ENCODE measurements around the gene MCMBP.
A peak's percentile ranks its signal among the peaks of the same experiment; 100 is the strongest.

MCMBP gene

GRCh38 chr10:119862524-119862923 is 10.1 kb downstream of the MCMBP start:
- ChIA-PET CTCF (interaction anchor here (1.0 to 18.3 kb wide), 4 partner anchors 9 to 252 kb away, joined by 3 to 664 read pairs (median 109); partner anchors contain the start of gene MCMBP), POLR2A (no interaction called here)

DNA sequence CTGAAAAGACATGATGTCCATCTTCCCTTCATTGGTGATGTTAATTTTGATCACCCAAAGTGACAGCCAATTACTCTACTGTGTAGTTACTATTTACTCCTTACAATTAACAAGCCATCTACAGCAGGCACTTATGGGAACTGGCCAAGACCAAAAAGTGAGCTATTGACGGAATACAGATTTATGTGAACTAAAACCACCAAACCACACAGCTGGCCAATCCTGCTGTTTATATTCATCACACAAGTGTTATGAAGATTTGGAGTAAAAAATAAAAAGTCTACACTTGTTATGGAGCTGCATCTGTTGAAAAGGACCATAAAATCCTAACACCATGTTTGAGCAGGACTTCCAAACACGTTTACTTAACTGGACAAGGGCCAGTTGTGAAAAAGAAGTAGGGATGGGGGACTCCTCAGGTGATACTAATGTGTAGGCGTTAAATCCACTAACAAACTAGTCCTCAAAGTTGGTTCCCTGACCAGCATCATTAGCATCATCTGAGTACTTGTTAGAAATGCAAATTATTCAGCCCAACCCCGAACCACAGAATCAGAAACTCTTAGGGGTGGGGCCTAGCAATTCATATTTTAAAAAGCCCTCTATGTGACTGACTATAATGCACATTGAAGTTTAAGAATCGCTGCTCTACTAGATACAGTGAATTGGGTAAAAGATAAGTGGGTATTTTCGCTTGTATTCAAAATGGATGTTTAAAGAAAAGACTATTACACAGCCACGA is 11.6 kb downstream of the MCMBP start:
- CTCF ChIA-PET = interaction anchor here (1.2 to 18.3 kb wide), 10 partner anchors 11 to 252 kb away, joined by 4 to 664 read pairs (median 33); partner anchors contain the start of genes INPP5F and MCMBP
- H3K4me3 ChIP-seq (ENCODE audit: low read depth, low read length) = no peak overlapping the region
- TF ChIP-seq CTCF (IDR thresholded peaks at IDR 0.05; ENCODE audit: insufficient read depth, low read length, missing control alignments) = no peak
- DNase-seq (ENCODE audit: low read depth, low spot score) = no peak
- POLR2A ChIA-PET = no interaction called here

More at GRCh38 chr10:119862524-119862923, 10.1 kb downstream of the MCMBP start:
- no peak for DNase-seq (ENCODE audit: low read depth, low spot score)
- no peak for TF ChIP-seq CTCF (IDR thresholded peaks at IDR 0.05; ENCODE audit: insufficient read depth, low read length, missing control alignments)
- no peak overlapping the region for H3K4me3 ChIP-seq (ENCODE audit: low read depth, low read length)

- POLR2A ChIA-PET = interaction anchor here (0.6 to 0.8 kb wide), 2 partner anchors 206 to 1630 kb away, joined by 3 to 4 read pairs; no protein-coding TSS in a partner anchor
- peak; percentile 18 for TF ChIP-seq CTCF (IDR thresholded peaks at IDR 0.05; ENCODE audit: insufficient read depth, low read length, missing control alignments)
These were observed 13.0 kb downstream of the MCMBP start for GRCh38 chr10:119859420-119860258.

GRCh38 chr10:119858063-119858462 is 14.6 kb downstream of the MCMBP start:
- ChIA-PET CTCF (interaction anchor here (0.7 to 18.3 kb wide), 16 partner anchors 10 to 249 kb away, joined by 3 to 664 read pairs (median 14); partner anchors contain the start of gene MCMBP), POLR2A (no interaction called here)
- H3K4me3 ChIP-seq (ENCODE audit: low read depth, low read length) = no peak overlapping the region
- no peak for DNase-seq (ENCODE audit: low read depth, low spot score)
- no peak for TF ChIP-seq CTCF (IDR thresholded peaks at IDR 0.05; ENCODE audit: insufficient read depth, low read length, missing control alignments)

More at GRCh38 chr10:119859420-119860258, 13.0 kb downstream of the MCMBP start:
- no peak overlapping the region for H3K4me3 ChIP-seq (ENCODE audit: low read depth, low read length)
- DNase-seq (ENCODE audit: low read depth, low spot score) = no peak
- CTCF ChIA-PET = interaction anchor here (0.6 to 18.3 kb wide), 55 partner anchors 8 to 791 kb away, joined by 3 to 664 read pairs (median 6); partner anchors contain the start of genes INPP5F and MCMBP

DNA sequence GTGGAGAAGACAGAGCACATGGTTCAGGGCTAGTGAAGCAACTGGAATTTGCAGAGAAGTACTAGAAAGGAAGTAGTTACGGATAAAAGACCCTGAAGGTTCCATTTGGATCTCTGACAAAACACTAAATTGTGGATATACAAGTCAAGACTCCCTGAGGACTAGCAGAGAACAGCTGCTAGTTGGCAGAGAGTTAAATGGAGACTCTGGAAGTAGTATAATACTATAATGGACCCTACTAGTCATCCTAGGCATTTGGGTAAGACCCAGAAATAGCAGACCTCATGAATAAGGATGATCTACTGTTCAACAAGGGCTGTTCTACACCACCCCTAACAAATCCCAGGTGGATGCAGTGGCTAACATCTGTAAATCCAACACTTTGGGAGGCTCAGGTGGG is 19.1 kb downstream of the MCMBP start:
- DNase-seq (ENCODE audit: low read depth, low spot score) = no peak
- POLR2A ChIA-PET = interaction anchor here (0.6 kb wide), 1 partner anchor 28 kb away, joined by 3 read pairs; no protein-coding TSS in a partner anchor
- CTCF ChIA-PET = interaction anchor here (1.4 to 18.3 kb wide), 5 partner anchors 12 to 245 kb away, joined by 4 to 664 read pairs (median 4); no protein-coding TSS in a partner anchor
- no peak for TF ChIP-seq CTCF (IDR thresholded peaks at IDR 0.05; ENCODE audit: insufficient read depth, low read length, missing control alignments)
- no peak overlapping the region for H3K4me3 ChIP-seq (ENCODE audit: low read depth, low read length)
